A549 (cell line): ENCODE measurements around the gene OR6S1. TPM values are rescaled to one million over a fixed set of nuclear protein-coding genes. Genes with fewer than 3 reads are reported as not detected.

Experiments used
- ATAC-seq, 2 experiments: fragments of 200-7000 bp in 1 of 2; fragments of >200 bp in 1 of 2; cut with Nextera tagmentation in 1 of 2; cut with Tn5 transposase in 1 of 2; 3 replicates each; pipeline versions ENCODE4 v1.8.0 to v1.9.1; 2018 to 2020; ENCODE audit warnings: mild to moderate bottlenecking in 1 of 2, moderate library complexity in 1 of 2
- CTCF ChIA-PET: fragments of 300-600 bp; sonication (Branson Sonifier 250); formaldehyde crosslinking; extraction: SDS; loops from one replicate; lab custom pipeline; 2021; ENCODE audit warnings: antibody characterized with exemption, inconsistent platforms; lab: Yijun Ruan, JAX
- POLR2A ChIA-PET: fragments of 350-600 bp; formaldehyde crosslinking; extraction: SDS; loops from one replicate; lab custom pipeline; 2021; ENCODE audit warnings: antibody characterized with exemption, inconsistent platforms; lab: Yijun Ruan, JAX
- DNase-seq, 2 experiments: peaks; one replicate each; pipeline versions ENCODE4 v3.0.0 to v3.0.0-alpha.2; 2011 to 2016; ENCODE audit warnings: low read depth in 1 of 2, low spot score in 1 of 2
- FAIRE-seq: peaks from 2 replicates; lab custom pipeline; 2011; peaks lifted over from hg19 to GRCh38; lab: Jason Lieb, UNC
- H3K27ac ChIP-seq, 2 experiments: fragments of >200 bp; sonication (Bioruptor Twin); formaldehyde crosslinking; 3 replicates each; pipeline ENCODE4 v1.5.1; 2016 to 2017
- H3K4me1 ChIP-seq: fragments of >200 bp; sonication (Bioruptor Twin); formaldehyde crosslinking; 3 replicates; pipeline ENCODE4 v1.6.1; 2016
- H3K4me2 ChIP-seq: fragments of >200 bp; sonication (Bioruptor Twin); formaldehyde crosslinking; 3 replicates; pipeline ENCODE4 v1.6.1; 2016
- H3K4me3 ChIP-seq: fragments of >200 bp; sonication (Bioruptor Twin); formaldehyde crosslinking; 3 replicates; pipeline ENCODE4 v1.5.1; 2016
- H3K9me3 ChIP-seq: fragments of >200 bp; sonication (Bioruptor Twin); formaldehyde crosslinking; 3 replicates; pipeline ENCODE4 v1.6.1; 2016
- CBX2 ChIP-seq: fragments of 200-600 bp; sonication (generic); IDR thresholded peaks from 2 replicates; pipeline ENCODE4 v1.6.1; 2016; ENCODE audit warnings: low read depth, mild to moderate bottlenecking, borderline replicate concordance
- CEBPB ChIP-seq, 2 experiments: fragments of >200 bp in 1 of 2; sonication (Bioruptor Twin) in 1 of 2; formaldehyde crosslinking in 1 of 2; IDR thresholded peaks; 2 replicates each; pipeline ENCODE4 v1.6.1; 2012 to 2016
- CHD2 ChIP-seq: fragments of 150-350 bp; IDR thresholded peaks from 2 replicates; pipeline ENCODE4 v1.6.1; 2014; ENCODE audit warnings: low read length; ENCODE audit not compliant: partially characterized antibody
- CHD4 ChIP-seq: fragments of 200-600 bp; sonication (generic); IDR thresholded peaks from 2 replicates; pipeline ENCODE4 v1.6.1; 2016; ENCODE audit warnings: antibody characterized with exemption, mild to moderate bottlenecking, borderline replicate concordance
- HDAC2 ChIP-seq: fragments of 200-600 bp; sonication (generic); IDR thresholded peaks from 2 replicates; pipeline ENCODE4 v1.6.1; 2016
- HOXB5 ChIP-seq: fragments of 250-450 bp; sonication (Bioruptor Pico); IDR thresholded peaks from 2 replicates; pipeline ENCODE4 v1.5.0; 2020; ENCODE audit warnings: mild to moderate bottlenecking, moderate library complexity
- KDM5A ChIP-seq: fragments of 200-600 bp; sonication (generic); IDR thresholded peaks from 2 replicates; pipeline ENCODE4 v1.6.1; 2016; ENCODE audit warnings: antibody characterized with exemption, mild to moderate bottlenecking
- MAX ChIP-seq: IDR thresholded peaks from 2 replicates; pipeline ENCODE4 v1.6.1; 2012
- MYC ChIP-seq: IDR thresholded peaks from 2 replicates; pipeline ENCODE4 v1.6.1; 2012; ENCODE audit warnings: mild to moderate bottlenecking, inconsistent platforms, low read length, improper control_type of control experiment, borderline replicate concordance
- NFE2L2 ChIP-seq: fragments of 150-350 bp; conservative IDR thresholded peaks from 2 replicates; pipeline ENCODE4 v1.6.1; 2014; ENCODE audit warnings: low read length
- NPAS2 ChIP-seq: fragments of 250-450 bp; sonication (Bioruptor Pico); IDR thresholded peaks from 2 replicates; pipeline ENCODE4 v1.8.0; 2022; ENCODE audit warnings: mild to moderate bottlenecking, moderate library complexity, borderline replicate concordance
- NR3C1 ChIP-seq: fragments of >200 bp; sonication (Bioruptor Twin); formaldehyde crosslinking; IDR thresholded peaks from 3 replicates; pipeline ENCODE4 v1.6.1; 2017
- PHF8 ChIP-seq: fragments of 200-600 bp; sonication (generic); IDR thresholded peaks from 2 replicates; pipeline ENCODE4 v1.6.1; 2016; ENCODE audit warnings: low read depth, mild to moderate bottlenecking, antibody characterized with exemption, moderate library complexity, borderline replicate concordance
- RAD21 ChIP-seq, 2 experiments: fragments of >200 bp in 1 of 2; sonication (Bioruptor Twin) in 1 of 2; formaldehyde crosslinking in 1 of 2; IDR thresholded peaks in 1 of 2; conservative IDR thresholded peaks in 1 of 2; 2 replicates in 1 of 2; 3 replicates in 1 of 2; pipeline ENCODE4 v1.6.1; 2012 to 2018; ENCODE audit warnings: inconsistent platforms in 1 of 2
- RARB ChIP-seq: fragments of 250-450 bp; sonication (Bioruptor Pico); IDR thresholded peaks from 2 replicates; pipeline ENCODE4 v1.8.0; 2021; ENCODE audit warnings: mild to moderate bottlenecking, moderate library complexity
- SREBF2 ChIP-seq: fragments of 450-650 bp; IDR thresholded peaks from 2 replicates; pipeline ENCODE4 v1.6.1; 2014; ENCODE audit warnings: mild to moderate bottlenecking, moderate library complexity
- TP53 ChIP-seq: fragments of 250-450 bp; sonication (Bioruptor Pico); IDR thresholded peaks from 2 replicates; pipeline ENCODE4 v1.5.0; 2021; ENCODE audit warnings: mild to moderate bottlenecking, moderate library complexity
- ZC3H11A ChIP-seq: fragments of 450-650 bp; IDR thresholded peaks from 2 replicates; pipeline ENCODE4 v1.6.1; 2014; ENCODE audit warnings: antibody characterized with exemption, mild to moderate bottlenecking
- ZFP36 ChIP-seq: fragments of 450-650 bp; IDR thresholded peaks from 2 replicates; pipeline ENCODE4 v1.6.1; 2014; ENCODE audit warnings: borderline replicate concordance; ENCODE audit not compliant: partially characterized antibody
- ZNF302 ChIP-seq: fragments of 250-450 bp; sonication (Bioruptor Pico); IDR thresholded peaks from 2 replicates; pipeline ENCODE4 v1.9.0; 2021; ENCODE audit warnings: inconsistent platforms, mild to moderate bottlenecking, moderate library complexity
- whole genome bisulfite sequencing: methylation state at CpG from one replicate; pipeline ENCODE4 v1.1.6; 2017; ENCODE audit errors: missing lambda C conversion rate; 5-methylcytosine and 5-hydroxymethylcytosine counted together
- polyA plus RNA-seq, 4 experiments: library from polyadenylated mRNA; depleted of rRNA in 3 of 4; stranded (reverse); fragments of >200 nt; fragmentation: RNase III in 1 of 4; extraction: RNeasy Plus Mini Kit Qiagen cat#74134 plus additional on column Dnase treatment in 1 of 4; gene quantifications; 2 replicates in 3 of 4; 3 replicates in 1 of 4; pipeline ENCODE4 v1.2.3, GENCODE V29; 2011 to 2017
- TF ChIP-seq, protein P1 (sequence below): fragments of >200 bp; sonication (Bioruptor Twin); formaldehyde crosslinking; IDR thresholded peaks from 3 replicates; pipeline ENCODE4 v1.5.1; 2016
- TF ChIP-seq, protein P2 (sequence below): fragments of >200 bp; sonication (Bioruptor Twin); formaldehyde crosslinking; IDR thresholded peaks from 3 replicates; pipeline ENCODE4 v1.6.1; 2016
- TF ChIP-seq, protein P3 (sequence below): IDR thresholded peaks from 2 replicates; pipeline ENCODE4 v1.6.1; 2012

The OR6S1 gene
- polyA plus RNA-seq, 2 of the 4 experiments (the other 2 are of a cell fraction), result not detected

- FAIRE-seq (peak; percentile 18), DNase-seq (peak; percentile 83 to 92), ATAC-seq (peak; percentile 62 to 84)
- Histone ChIP-seq H3K4me2 (peak overlapping the region; percentile 66), H3K27ac (no peak overlapping the region), H3K4me3 (peak overlapping the region; percentile 16; the same call in 1 of the 3 replicates), H3K9me3 (no peaks in the 10 kb centered on the region), H3K4me1 (peaks cover 24% of the 10 kb centered on the region; the same call in 2 of the 3 replicates)
- 5% methylated on average over 28 of the region's 28 CpGs for WGBS
- ChIA-PET CTCF (interaction anchor here (0.6 to 11.5 kb wide), 19 partner anchors 9 to 313 kb away, joined by 3 to 191 read pairs (median 5); partner anchors contain the start of gene RNASE4), POLR2A (interaction anchor here (0.6 to 3.5 kb wide), 4 partner anchors 24 to 196 kb away, joined by 3 to 15 read pairs (median 7); partner anchors contain the start of genes PIP4P1 and RNASE4)
- TF ChIP-seq, protein P1, sequence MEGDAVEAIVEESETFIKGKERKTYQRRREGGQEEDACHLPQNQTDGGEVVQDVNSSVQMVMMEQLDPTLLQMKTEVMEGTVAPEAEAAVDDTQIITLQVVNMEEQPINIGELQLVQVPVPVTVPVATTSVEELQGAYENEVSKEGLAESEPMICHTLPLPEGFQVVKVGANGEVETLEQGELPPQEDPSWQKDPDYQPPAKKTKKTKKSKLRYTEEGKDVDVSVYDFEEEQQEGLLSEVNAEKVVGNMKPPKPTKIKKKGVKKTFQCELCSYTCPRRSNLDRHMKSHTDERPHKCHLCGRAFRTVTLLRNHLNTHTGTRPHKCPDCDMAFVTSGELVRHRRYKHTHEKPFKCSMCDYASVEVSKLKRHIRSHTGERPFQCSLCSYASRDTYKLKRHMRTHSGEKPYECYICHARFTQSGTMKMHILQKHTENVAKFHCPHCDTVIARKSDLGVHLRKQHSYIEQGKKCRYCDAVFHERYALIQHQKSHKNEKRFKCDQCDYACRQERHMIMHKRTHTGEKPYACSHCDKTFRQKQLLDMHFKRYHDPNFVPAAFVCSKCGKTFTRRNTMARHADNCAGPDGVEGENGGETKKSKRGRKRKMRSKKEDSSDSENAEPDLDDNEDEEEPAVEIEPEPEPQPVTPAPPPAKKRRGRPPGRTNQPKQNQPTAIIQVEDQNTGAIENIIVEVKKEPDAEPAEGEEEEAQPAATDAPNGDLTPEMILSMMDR, result peak; percentile 30; the same call in 1 of the 3 replicates
- TF ChIP-seq NR3C1 (no peak), MAX (peak; percentile 52; the same call in 1 of the 2 replicates), RARB (CRISPR knock-in tag) (no peak), ZFP36 (no peak), NPAS2 (CRISPR knock-in tag) (no peak), RAD21 (conservative IDR thresholded peaks at IDR 0.05 in 1 of 2, IDR thresholded peaks at IDR 0.05 in 1 of 2) (peak in 1 of 2 experiments; percentile 21; a peak in 1 of 5 replicates), SREBF2 (peak; percentile 67), PHF8 (no peak), CEBPB (IDR thresholded peaks at IDR 0.05) (0 out of 4 replicates have a peak, but pooled peaks of 1 of the 2 experiments have one; percentile 14), MYC (no peak), TP53 (CRISPR knock-in tag) (no peak)
Measured at GRCh38 chr14:20657216-20658211, 16.0 kb upstream of the OR6S1 start.

DNA sequence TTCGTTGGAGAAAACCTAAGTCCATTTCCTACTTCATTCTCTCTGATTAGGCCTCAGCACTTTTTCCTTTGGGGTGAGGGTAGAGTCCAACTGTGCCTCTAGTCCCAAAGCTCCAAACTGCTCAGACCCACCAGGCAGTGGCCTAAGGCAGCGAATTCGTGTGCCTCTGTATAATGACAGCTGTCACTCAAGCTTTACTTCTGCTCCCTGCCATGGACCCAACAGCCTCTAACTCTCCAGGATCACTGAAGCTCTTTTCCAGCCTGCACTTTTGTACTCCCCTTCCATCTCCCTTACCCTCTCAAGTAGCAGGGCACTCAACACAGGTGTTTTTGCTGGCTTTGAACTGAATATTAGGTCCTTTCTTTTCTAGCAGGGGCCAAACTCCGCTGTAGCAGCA lies 14.8 kb upstream of the OR6S1 start:
- no peak for FAIRE-seq
- POLR2A ChIA-PET, result interaction anchor here (1.4 kb wide), 1 partner anchor 26 kb away, joined by 4 read pairs; no protein-coding TSS in a partner anchor
- CTCF ChIA-PET, result interaction anchor here (0.7 to 11.5 kb wide), 14 partner anchors 8 to 199 kb away, joined by 3 to 191 read pairs (median 6); partner anchors contain the start of gene RNASE4

More for the DNA sequence above, 14.8 kb upstream of the OR6S1 start:
- Histone ChIP-seq H3K4me2 (no peak overlapping the region; the same call in 1 of the 3 replicates), H3K4me1 (peaks cover 27% of the 10 kb centered on the region; the same call in 2 of the 3 replicates), H3K4me3 (no peak overlapping the region), H3K9me3 (no peaks in the 10 kb centered on the region), H3K27ac (no peak overlapping the region)
- DNase-seq (no peak), ATAC-seq (no peak)
- WGBS, result 85% methylated on average over 4 of the region's 4 CpGs
- TF ChIP-seq CHD2, result no peak
- no peak for TF ChIP-seq NFE2L2
- TF ChIP-seq, protein P2, sequence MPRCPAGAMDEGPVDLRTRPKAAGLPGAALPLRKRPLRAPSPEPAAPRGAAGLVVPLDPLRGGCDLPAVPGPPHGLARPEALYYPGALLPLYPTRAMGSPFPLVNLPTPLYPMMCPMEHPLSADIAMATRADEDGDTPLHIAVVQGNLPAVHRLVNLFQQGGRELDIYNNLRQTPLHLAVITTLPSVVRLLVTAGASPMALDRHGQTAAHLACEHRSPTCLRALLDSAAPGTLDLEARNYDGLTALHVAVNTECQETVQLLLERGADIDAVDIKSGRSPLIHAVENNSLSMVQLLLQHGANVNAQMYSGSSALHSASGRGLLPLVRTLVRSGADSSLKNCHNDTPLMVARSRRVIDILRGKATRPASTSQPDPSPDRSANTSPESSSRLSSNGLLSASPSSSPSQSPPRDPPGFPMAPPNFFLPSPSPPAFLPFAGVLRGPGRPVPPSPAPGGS, result no peak
- TF ChIP-seq CBX2, result no peak
- no peak for TF ChIP-seq ZC3H11A
- no peak for TF ChIP-seq CHD4
- no peak for TF ChIP-seq SREBF2
- no peak for TF ChIP-seq KDM5A
- TF ChIP-seq MYC, result no peak
- no peak for TF ChIP-seq ZNF302 (CRISPR knock-in tag)
- no peak for TF ChIP-seq HOXB5 (CRISPR knock-in tag)
- TF ChIP-seq, protein P3, sequence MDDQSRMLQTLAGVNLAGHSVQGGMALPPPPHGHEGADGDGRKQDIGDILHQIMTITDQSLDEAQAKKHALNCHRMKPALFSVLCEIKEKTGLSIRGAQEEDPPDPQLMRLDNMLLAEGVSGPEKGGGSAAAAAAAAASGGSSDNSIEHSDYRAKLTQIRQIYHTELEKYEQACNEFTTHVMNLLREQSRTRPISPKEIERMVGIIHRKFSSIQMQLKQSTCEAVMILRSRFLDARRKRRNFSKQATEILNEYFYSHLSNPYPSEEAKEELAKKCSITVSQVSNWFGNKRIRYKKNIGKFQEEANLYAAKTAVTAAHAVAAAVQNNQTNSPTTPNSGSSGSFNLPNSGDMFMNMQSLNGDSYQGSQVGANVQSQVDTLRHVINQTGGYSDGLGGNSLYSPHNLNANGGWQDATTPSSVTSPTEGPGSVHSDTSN, result no peak
- no peak for TF ChIP-seq HDAC2
